MCF 10A (cell line): ENCODE measurements around the gene VMO1. TPM values are rescaled to one million over a fixed set of nuclear protein-coding genes. Genes with fewer than 3 reads are reported as not detected.
A peak's percentile ranks its signal among the peaks of the same experiment; 100 is the strongest.

Source experiments
- BruUV-seq: library from RNA; stranded (reverse); fragments of 400-500 nt; replicated peaks from 2 replicates; lab custom pipeline; 2021; lab: Mats Ljungman, UMichigan
- CTCF ChIA-PET: fragments of 300-600 bp; sonication (Branson Sonifier 250); formaldehyde crosslinking; extraction: SDS; loops from one replicate; lab custom pipeline; 2021; ENCODE audit warnings: antibody characterized with exemption, inconsistent platforms; lab: Yijun Ruan, JAX
- POLR2A ChIA-PET: fragments of 300-600, 350-650 bp; sonication (Branson Sonifier 250); formaldehyde crosslinking; extraction: SDS; loops from one replicate; lab custom pipeline; 2020; ENCODE audit warnings: antibody characterized with exemption, inconsistent platforms; lab: Yijun Ruan, JAX
- DNase-seq: peaks from one replicate; pipeline ENCODE4 v3.0.0-alpha.2; 2018; ENCODE audit not compliant: unreplicated experiment
- H3K27ac Mint-ChIP-seq: one replicate; pipeline ENCODE4 v1.8.0; 2022; ENCODE audit warnings: mild to moderate bottlenecking, low read depth, mixed read lengths; ENCODE audit not compliant: unreplicated experiment
- H3K27me3 Mint-ChIP-seq: one replicate; pipeline ENCODE4 v1.8.0; 2022; ENCODE audit warnings: mixed read lengths; ENCODE audit not compliant: insufficient read depth, unreplicated experiment
- H3K36me3 Mint-ChIP-seq: one replicate; pipeline ENCODE4 v1.8.0; 2022; ENCODE audit warnings: mild to moderate bottlenecking, moderate library complexity, mixed read lengths; ENCODE audit not compliant: insufficient read depth, unreplicated experiment
- H3K4me1 Mint-ChIP-seq: one replicate; pipeline ENCODE4 v1.8.0; 2022; ENCODE audit warnings: mixed read lengths; ENCODE audit not compliant: insufficient read depth, unreplicated experiment
- H3K4me3 Mint-ChIP-seq: one replicate; pipeline ENCODE4 v1.8.0; 2022; ENCODE audit warnings: mild to moderate bottlenecking, moderate library complexity, mixed read lengths; ENCODE audit not compliant: unreplicated experiment
- H3K9me3 Mint-ChIP-seq: one replicate; pipeline ENCODE4 v1.8.0; 2022; ENCODE audit warnings: mixed read lengths; ENCODE audit not compliant: unreplicated experiment
- intact Hi-C: fragments of 100-400 bp; cut with micrococcal nuclease; formaldehyde crosslinking; loops from 2 replicates; pipeline ENCODE4 v1.14.1; 2022
- total RNA-seq: library from RNA; stranded (reverse); gene quantifications from 2 replicates; pipeline ENCODE4 v1.2.3, GENCODE V29; 2022
- TF ChIP-seq, protein P1 (sequence below): fragments of 200-600 bp; IDR thresholded peaks from one replicate; pipeline ENCODE4 v1.8.0; 2022; ENCODE audit warnings: antibody characterized with exemption, mild to moderate bottlenecking; ENCODE audit not compliant: unreplicated experiment

VMO1 gene
- total RNA-seq, 1 experiment from 2014 or later, result 0.77 TPM

DNA sequence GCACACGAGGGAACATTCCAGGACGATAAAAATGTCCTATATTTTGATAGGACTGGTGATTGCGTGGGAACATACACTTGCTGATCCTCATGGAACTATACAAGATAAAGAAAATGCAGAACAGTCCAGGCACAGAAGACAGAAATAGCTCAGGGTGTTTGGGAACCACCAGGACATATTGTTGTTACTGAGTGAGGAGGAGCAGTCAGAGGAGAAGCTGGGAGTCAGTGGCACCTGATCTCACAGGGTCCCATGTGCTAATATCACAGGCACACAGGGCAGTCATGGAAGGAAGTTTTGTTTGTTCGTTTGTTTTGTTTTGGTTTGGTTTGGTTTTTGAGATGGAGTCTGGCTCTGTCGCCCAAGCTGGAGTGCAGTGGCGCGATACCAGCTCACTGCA is 26.5 kb upstream of the VMO1 start:
- TF ChIP-seq, protein P1, sequence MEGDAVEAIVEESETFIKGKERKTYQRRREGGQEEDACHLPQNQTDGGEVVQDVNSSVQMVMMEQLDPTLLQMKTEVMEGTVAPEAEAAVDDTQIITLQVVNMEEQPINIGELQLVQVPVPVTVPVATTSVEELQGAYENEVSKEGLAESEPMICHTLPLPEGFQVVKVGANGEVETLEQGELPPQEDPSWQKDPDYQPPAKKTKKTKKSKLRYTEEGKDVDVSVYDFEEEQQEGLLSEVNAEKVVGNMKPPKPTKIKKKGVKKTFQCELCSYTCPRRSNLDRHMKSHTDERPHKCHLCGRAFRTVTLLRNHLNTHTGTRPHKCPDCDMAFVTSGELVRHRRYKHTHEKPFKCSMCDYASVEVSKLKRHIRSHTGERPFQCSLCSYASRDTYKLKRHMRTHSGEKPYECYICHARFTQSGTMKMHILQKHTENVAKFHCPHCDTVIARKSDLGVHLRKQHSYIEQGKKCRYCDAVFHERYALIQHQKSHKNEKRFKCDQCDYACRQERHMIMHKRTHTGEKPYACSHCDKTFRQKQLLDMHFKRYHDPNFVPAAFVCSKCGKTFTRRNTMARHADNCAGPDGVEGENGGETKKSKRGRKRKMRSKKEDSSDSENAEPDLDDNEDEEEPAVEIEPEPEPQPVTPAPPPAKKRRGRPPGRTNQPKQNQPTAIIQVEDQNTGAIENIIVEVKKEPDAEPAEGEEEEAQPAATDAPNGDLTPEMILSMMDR, result no peak
- peaks cover 70% of the 10 kb centered on the region for H3K36me3 Mint-ChIP-seq
- no peaks in the 10 kb centered on the region for H3K27me3 Mint-ChIP-seq
- no peak overlapping the region for H3K4me3 Mint-ChIP-seq
- no peak overlapping the region for H3K27ac Mint-ChIP-seq
- H3K4me1 Mint-ChIP-seq, result peaks cover 15% of the 10 kb centered on the region
- CTCF ChIA-PET, result no interaction called here
- POLR2A ChIA-PET, result no interaction called here
- intact Hi-C loops, result no loop called here
- DNase-seq, result no peak
- H3K9me3 Mint-ChIP-seq, result no peaks in the 10 kb centered on the region
- BruUV-seq, result no TSS peak

DNA sequence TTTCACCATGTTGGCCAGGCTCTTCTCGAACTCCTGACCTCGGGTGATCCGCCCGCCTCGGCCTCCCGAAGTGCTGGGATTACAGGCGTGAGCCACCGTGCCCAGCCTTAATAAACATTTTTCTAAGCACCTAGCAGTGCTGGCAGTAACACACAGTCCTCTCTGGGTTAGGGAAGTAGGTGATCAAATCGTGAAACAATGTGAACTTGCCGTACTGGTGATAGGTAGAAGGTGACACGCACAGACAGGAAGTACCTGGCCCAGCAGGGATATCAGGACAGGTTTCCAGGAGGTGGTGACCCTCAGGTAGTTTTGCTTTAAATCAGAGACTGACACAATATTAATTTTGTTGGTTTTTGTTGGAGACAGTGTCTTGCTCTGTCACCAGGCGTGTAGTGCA is 25.3 kb upstream of the VMO1 start:
- Mint-ChIP-seq H3K27ac (no peak overlapping the region), H3K27me3 (no peaks in the 10 kb centered on the region), H3K4me1 (peaks cover 17% of the 10 kb centered on the region), H3K4me3 (no peak overlapping the region), H3K9me3 (no peaks in the 10 kb centered on the region), H3K36me3 (peaks cover 61% of the 10 kb centered on the region)
- ChIA-PET CTCF (no interaction called here), POLR2A (interaction anchor here (0.7 to 1.3 kb wide), 2 partner anchors 15 to 23 kb away, joined by 3 read pairs; partner anchors contain the start of gene PSMB6)
- BruUV-seq, result no TSS peak
- TF ChIP-seq, protein P1, result no peak
- DNase-seq, result no peak
- intact Hi-C loops, result no loop called here

DNA sequence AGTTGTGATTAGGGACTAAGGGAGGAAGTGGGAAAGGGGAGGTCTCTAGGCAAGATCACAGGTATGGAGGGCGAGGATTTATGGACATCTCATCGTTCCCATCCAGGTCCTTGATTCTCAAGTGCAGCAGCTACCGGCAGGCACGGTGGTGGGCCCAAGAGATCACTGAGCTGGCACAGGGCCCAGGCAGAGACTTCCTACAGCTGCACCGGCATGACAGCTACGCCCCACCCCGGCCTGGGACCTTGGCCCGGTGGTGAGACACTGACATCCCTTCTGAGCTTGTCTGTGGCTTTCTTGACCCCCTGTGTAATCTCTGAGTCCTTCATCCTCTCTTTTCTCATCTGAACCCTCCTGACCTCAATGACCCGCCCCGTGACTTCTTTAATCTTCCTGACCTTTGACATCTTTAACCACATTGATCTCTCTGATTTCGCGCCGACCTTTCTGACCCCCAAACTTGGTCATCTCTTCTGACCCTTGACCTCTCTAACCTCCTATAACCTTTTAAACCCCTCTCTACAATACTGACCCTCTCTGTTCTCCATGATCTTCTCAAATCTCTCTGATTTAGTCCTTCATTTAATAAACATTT is 24.6 kb upstream of the VMO1 start:
- H3K4me1 Mint-ChIP-seq, result peaks cover 17% of the 10 kb centered on the region
- DNase-seq, result no peak
- no TSS peak for BruUV-seq
- ChIA-PET CTCF (no interaction called here), POLR2A (interaction anchor here (0.6 to 1.3 kb wide), 2 partner anchors 21 to 23 kb away, joined by 3 read pairs; no protein-coding TSS in a partner anchor)
- no peak overlapping the region for H3K27ac Mint-ChIP-seq
- TF ChIP-seq, protein P1, result no peak
- intact Hi-C loops, result no loop called here
- no peak overlapping the region for H3K4me3 Mint-ChIP-seq
- H3K9me3 Mint-ChIP-seq, result no peaks in the 10 kb centered on the region
- peaks cover 54% of the 10 kb centered on the region for H3K36me3 Mint-ChIP-seq
- no peaks in the 10 kb centered on the region for H3K27me3 Mint-ChIP-seq

DNA sequence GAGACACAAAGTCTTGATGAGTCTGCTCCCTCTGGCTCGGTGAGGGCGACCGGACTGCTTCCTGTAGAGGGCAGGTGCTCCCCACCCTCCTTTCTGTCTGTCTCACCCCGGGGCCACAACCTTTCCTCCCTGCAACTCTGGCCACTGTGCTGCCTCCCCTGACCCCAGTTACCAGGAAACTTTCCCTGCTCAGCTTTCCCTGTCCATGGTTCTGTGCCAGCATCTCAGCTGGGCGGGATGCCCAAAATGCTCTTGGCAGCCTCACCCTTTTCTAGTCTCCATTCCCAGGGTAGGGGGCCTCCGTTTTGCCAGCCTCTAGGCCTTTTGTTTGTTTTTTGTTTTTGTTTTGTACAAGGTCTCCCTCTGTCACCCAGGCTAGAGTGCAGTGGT is 22.2 kb upstream of the VMO1 start:
- Mint-ChIP-seq H3K4me1 (peaks cover 17% of the 10 kb centered on the region), H3K9me3 (no peaks in the 10 kb centered on the region), H3K27ac (no peak overlapping the region), H3K27me3 (no peaks in the 10 kb centered on the region), H3K4me3 (peak overlapping the region; percentile 77), H3K36me3 (peaks cover 45% of the 10 kb centered on the region)
- ChIA-PET POLR2A (interaction anchor here (0.9 to 3.3 kb wide), 7 partner anchors 8 to 132 kb away, joined by 3 to 37 read pairs (median 4); partner anchors contain the start of genes PSMB6, RNF167 and SLC25A11), CTCF (interaction anchor here (0.6 to 3.0 kb wide), 5 partner anchors 18 to 221 kb away, joined by 3 to 12 read pairs (median 6); no protein-coding TSS in a partner anchor)
- DNase-seq, result peak; percentile 33
- intact Hi-C loops, result loop anchor here (5.0 kb wide), 1 partner anchor 74 kb away; no protein-coding TSS in a partner anchor
- TF ChIP-seq, protein P1, result no peak
- no TSS peak for BruUV-seq
